EL (cell line): Measurements from ENCODE around the gene CEP120.

ENCODE experiments used
- DNase-seq: peaks from one replicate; pipeline ENCODE4 v3.0.0-alpha.2; 2016

Gene CEP120

DNA sequence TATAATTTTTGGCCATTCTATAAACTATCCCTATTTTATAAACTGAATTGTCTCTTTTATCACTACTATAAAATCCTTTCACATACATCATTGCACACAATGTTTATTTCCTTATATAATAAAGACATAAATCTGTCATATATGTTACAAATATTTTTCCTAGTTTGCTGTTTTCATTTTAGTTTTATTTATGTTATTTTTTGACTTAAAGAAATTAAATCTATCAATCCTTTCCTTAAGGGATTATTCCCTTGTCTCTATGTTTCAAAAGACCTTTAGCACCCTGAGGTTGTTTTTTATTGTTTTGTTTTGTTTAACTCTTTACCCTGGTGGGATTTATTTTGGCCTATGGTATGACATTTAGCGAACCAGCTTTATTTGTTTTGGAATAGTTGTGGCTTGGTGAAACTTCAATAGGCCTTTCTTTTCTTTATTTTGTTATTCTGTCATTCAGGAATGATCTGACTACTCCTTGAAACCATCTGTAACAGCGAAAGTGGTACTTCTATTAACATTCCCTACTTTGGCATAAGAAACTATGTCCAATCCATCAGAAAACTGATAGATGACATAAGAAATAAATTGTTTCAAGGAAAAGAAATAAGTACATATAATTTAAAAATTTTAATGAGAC is 125.9 kb downstream of the CEP120 start:
- DNase-seq: no peak
